Epithelial cell of esophagus (primary cell): ENCODE measurements around the gene ZNHIT2.

Experiments
- DNase-seq: peaks from one replicate; pipeline ENCODE4 v3.0.0; 2010; ENCODE audit warnings: low read depth
- H3K4me3 ChIP-seq: 2 replicates; pipeline ENCODE4 v1.5.1; 2011; ENCODE audit warnings: mild to moderate bottlenecking, low read length, control low read depth
- TF ChIP-seq, protein P1 (sequence below): IDR thresholded peaks from 2 replicates; pipeline ENCODE4 v1.5.1; 2011; ENCODE audit warnings: low read depth, mild to moderate bottlenecking, low read length, control low read depth, inconsistent platforms; ENCODE audit not compliant: insufficient read depth; ENCODE audit errors: missing control alignments

The ZNHIT2 gene

DNA sequence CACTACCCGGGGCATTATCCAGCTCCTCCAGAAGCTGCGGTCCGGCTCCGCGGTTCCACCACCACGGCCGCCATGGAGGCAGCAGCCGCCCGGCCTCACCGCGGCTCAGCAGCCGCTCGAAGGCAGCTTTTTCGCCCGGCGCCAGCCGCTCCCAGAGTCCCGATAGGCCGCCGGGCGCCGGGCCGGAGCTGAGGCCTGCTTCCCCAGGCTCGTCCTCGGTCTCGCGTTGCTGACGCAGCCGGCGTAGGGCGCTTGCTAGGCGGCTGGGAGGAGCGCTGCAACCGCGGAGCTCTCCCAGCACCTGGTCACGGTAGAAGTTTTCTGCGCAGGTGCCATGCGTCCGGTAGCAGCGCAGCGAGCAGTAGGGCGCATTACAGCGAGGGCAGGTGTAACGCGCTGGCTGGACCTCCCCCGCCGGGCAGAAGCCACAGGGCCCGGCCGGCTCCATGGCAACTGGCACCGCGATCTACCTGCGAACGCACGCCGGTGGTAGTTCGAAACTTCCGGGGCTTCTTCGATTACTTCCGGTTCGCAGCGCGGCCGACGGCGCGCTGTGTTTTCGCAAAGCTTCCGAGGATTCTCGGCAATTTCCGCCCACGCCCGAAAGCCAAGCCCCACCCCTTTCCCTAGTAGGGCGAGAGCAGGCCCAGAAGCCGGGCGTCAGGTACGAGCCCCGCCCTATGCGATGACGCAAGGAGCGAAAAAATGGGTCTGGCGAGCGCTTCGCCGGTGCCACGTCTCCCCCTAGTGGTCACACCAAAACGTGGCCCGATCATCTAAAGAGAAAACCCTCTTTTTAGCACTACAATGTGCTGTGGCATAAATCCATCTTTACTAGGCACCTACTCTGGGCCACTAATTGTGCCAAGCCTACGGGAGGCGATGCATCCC is at the start of gene ZNHIT2:
Gene ZNHIT2 (minus strand): TSS at position 496 of the 891 bp plus-strand sequence. CDS start 48 bp downstream, at position 448.
- TF ChIP-seq, protein P1, sequence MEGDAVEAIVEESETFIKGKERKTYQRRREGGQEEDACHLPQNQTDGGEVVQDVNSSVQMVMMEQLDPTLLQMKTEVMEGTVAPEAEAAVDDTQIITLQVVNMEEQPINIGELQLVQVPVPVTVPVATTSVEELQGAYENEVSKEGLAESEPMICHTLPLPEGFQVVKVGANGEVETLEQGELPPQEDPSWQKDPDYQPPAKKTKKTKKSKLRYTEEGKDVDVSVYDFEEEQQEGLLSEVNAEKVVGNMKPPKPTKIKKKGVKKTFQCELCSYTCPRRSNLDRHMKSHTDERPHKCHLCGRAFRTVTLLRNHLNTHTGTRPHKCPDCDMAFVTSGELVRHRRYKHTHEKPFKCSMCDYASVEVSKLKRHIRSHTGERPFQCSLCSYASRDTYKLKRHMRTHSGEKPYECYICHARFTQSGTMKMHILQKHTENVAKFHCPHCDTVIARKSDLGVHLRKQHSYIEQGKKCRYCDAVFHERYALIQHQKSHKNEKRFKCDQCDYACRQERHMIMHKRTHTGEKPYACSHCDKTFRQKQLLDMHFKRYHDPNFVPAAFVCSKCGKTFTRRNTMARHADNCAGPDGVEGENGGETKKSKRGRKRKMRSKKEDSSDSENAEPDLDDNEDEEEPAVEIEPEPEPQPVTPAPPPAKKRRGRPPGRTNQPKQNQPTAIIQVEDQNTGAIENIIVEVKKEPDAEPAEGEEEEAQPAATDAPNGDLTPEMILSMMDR: peak; percentile 88
- DNase-seq: peak; percentile 99
- H3K4me3 ChIP-seq: peak within 1 kb of the TSS; percentile 69

DNA sequence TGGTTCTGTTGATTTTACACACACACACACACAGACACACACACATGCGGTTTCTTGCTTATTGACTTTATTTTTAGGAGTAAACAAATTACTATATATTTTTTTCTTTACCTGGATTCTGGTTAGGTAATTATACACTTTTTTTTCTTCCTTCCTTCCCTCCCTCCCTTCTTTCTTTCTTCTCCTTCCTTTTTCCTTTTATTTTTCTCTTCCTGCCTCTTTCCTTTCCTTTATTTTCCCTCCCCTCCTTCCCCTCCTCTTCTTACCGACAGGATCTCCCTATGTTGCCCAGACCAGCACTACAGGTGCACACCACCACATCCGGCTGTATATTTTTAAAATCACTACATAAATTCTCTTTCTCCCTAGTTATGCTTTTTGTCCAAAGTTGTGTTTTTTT is 49.4 kb upstream of the ZNHIT2 start:
- no peak for DNase-seq
- TF ChIP-seq, protein P1: no peak
- no peak overlapping the region for H3K4me3 ChIP-seq

DNA sequence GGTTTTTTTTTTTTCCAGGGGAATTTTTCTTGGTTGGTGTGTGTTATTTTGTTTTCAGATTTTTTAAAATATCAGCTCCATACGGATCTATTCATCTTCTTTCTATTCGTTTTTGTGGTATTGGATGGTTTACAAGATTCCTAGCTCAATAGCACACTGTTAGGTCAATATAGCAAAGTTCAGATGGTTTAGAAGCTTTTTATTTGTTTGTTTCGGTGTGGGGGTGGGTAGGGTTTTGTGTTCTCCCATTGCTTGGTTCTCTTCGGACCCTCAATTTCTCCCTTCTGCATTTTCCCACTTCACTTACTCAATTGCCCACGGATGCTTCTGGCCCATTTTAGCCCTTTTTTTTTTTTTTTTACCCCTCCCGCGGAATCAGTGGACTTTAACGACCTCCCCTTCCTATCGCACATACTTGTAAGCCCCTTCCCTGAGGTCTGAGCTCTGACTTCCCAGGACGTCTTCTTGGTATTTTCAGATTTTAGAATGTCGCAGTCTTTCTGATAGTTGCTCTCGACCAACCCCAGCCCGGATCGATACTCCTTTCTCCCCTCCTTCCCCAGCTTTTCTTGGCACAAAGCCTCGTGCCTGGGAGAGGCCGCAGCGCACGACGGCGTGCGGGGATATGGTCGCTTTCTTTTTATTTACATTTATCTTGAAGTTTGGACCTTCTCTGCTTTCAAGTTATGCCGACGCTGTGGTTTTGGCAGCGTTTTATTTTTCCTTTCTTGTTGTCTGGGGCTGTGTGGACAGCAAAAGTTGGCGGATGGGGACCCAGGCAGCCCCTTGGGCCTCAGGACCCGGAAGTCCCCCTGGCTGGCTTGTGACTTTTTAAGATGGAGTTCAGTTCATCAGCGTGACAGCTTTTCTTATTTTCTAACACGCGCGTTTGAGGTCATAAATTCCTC is 48.2 kb upstream of the ZNHIT2 start:
- TF ChIP-seq, protein P1: no peak
- H3K4me3 ChIP-seq: no peak overlapping the region
- no peak for DNase-seq

DNA sequence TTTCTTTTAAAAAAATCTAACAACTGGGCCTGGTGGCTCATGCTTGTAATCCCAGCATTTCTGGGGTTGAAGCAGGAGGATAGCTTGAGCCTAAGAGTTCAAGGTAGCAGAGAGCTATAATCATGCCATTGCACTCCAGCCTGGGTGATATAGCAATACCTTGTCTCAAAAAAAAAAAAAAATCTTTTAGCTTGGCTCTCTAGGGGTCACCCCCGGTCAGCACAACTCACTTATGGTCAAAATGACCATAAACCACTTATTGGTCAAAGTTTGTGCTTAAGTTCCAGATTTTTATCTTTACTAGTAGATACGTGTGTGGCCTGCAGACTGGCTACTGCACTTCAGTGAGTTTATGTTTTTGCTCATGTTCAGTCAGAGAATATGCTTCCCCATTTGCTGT is 46.2 kb upstream of the ZNHIT2 start:
- TF ChIP-seq, protein P1: no peak
- no peak for DNase-seq
- H3K4me3 ChIP-seq: no peak overlapping the region

DNA sequence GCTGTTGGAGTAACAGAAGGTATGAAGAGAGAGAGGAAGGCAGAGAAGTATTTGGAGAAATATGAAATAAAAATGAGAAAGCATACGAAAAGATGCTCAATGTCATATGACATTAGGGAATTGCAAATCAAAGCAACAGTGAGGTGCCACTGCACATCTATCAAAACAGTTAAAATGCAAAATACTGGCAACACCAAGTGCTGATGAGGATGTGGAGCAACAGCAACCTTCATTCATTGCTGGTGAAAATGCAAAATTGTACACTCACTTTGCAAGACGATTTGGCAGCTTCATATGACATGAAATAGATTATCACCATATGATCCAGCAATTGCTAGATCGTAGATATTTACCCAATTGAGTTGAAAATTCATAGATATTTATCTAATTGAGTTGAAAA is 43.1 kb upstream of the ZNHIT2 start:
- no peak for DNase-seq

DNA sequence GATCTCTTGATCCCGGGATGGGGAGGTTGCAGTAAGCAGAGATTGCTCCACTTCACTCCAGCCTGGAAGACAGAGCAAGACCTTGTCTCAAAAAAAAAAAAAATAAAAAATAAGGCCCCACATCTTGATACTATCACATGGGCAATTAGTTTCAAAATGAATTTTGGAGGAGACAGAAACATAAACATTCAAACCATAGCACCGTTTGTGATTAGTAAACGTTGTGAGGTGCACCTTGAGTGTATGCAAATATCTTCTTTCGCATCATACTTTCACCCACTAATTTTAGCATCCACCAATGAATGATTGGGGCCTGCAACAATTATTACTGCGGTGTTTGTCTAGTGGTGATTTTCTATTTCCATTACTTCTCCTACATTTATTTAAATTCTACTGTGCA is 41.5 kb upstream of the ZNHIT2 start:
- TF ChIP-seq, protein P1: no peak
- no peak for DNase-seq
- H3K4me3 ChIP-seq: no peak overlapping the region

More for the DNA sequence above, 43.1 kb upstream of the ZNHIT2 start:
- no peak overlapping the region for H3K4me3 ChIP-seq
- TF ChIP-seq, protein P1: no peak
